Liver (tissue), 9 donors: ENCODE data around the gene OLFML2A. TPM values are rescaled to one million over a fixed set of nuclear protein-coding genes. Genes with fewer than 3 reads are reported as not detected.

Source experiments
- DNase-seq: peaks from one replicate; pipeline ENCODE4 v3.0.0-alpha.2; 2017; ENCODE audit warnings: low spot score
- H3K27ac ChIP-seq, 2 donors: one replicate each; pipeline ENCODE4 v1.7.0; 2013; ENCODE audit warnings: inconsistent platforms in 2 of 2, low read length in 2 of 2, control low read depth in 1 of 2, low read depth in 1 of 2, mild to moderate bottlenecking in 1 of 2
- H3K27me3 ChIP-seq, 4 donors: one replicate each; pipeline versions ENCODE4 v1.6.1 to v1.7.0; 2013; ENCODE audit warnings: low read length in 3 of 4, inconsistent platforms in 1 of 4, mild to moderate bottlenecking in 1 of 4, moderate library complexity in 1 of 4; ENCODE audit not compliant: control insufficient read depth in 4 of 4, insufficient read depth in 4 of 4
- H3K36me3 ChIP-seq, 4 donors: one replicate each; pipeline versions ENCODE4 v1.6.1 to v1.7.0; 2013; ENCODE audit warnings: low read length in 3 of 4, mild to moderate bottlenecking in 3 of 4, low read depth in 1 of 4, moderate library complexity in 1 of 4; ENCODE audit not compliant: control insufficient read depth in 4 of 4, insufficient read depth in 3 of 4
- H3K4me1 ChIP-seq, 4 donors: one replicate each; pipeline versions ENCODE4 v1.6.1 to v1.7.0; 2013; ENCODE audit warnings: low read length in 3 of 4, mild to moderate bottlenecking in 3 of 4, moderate library complexity in 1 of 4; ENCODE audit not compliant: control insufficient read depth in 4 of 4, insufficient read depth in 4 of 4
- H3K4me3 ChIP-seq, 3 donors: one replicate each; pipeline versions ENCODE4 v1.6.1 to v1.7.0; 2013; ENCODE audit warnings: low read length in 3 of 3, control low read depth in 1 of 3, low read depth in 1 of 3, mild to moderate bottlenecking in 1 of 3
- H3K9ac ChIP-seq, 2 donors: one replicate each; pipeline ENCODE4 v1.7.0; 2013; ENCODE audit warnings: low read length in 2 of 2, mild to moderate bottlenecking in 2 of 2, moderate library complexity in 2 of 2, control low read depth in 1 of 2, low read depth in 1 of 2
- H3K9me3 ChIP-seq, 4 donors: one replicate each; pipeline versions ENCODE4 v1.6.1 to v1.7.0; 2013; ENCODE audit warnings: low read length in 3 of 4; ENCODE audit not compliant: control insufficient read depth in 4 of 4
- ATF3 ChIP-seq: IDR thresholded peaks from 2 replicates; pipeline ENCODE4 v1.6.1; 2016; ENCODE audit warnings: antibody characterized with exemption
- EGR1 ChIP-seq, 2 donors: IDR thresholded peaks; 2 replicates each; pipeline ENCODE4 v1.6.1; 2016 to 2018; ENCODE audit warnings: antibody characterized with exemption in 2 of 2, low read depth in 2 of 2
- FOXA1 ChIP-seq: IDR thresholded peaks from 2 replicates; pipeline ENCODE4 v1.6.1; 2016; ENCODE audit warnings: antibody characterized with exemption
- FOXA2 ChIP-seq: IDR thresholded peaks from 2 replicates; pipeline ENCODE4 v1.6.1; 2016; ENCODE audit warnings: antibody characterized with exemption
- GABPA ChIP-seq, 2 donors: IDR thresholded peaks in 1 of 2; conservative IDR thresholded peaks in 1 of 2; 2 replicates each; pipeline ENCODE4 v1.6.1; 2016; ENCODE audit warnings: antibody characterized with exemption in 2 of 2, mild to moderate bottlenecking in 1 of 2, moderate library complexity in 1 of 2
- HNF4A ChIP-seq, 2 donors: conservative IDR thresholded peaks; 2 replicates each; pipeline ENCODE4 v1.6.1; 2016; ENCODE audit warnings: antibody characterized with exemption in 2 of 2, mild to moderate bottlenecking in 2 of 2
- HNF4G ChIP-seq: IDR thresholded peaks from 2 replicates; pipeline ENCODE4 v1.6.1; 2016; ENCODE audit warnings: antibody characterized with exemption
- JUND ChIP-seq, 2 donors: IDR thresholded peaks; 2 replicates each; pipeline ENCODE4 v1.6.1; 2016; ENCODE audit warnings: antibody characterized with exemption in 2 of 2
- MAX ChIP-seq: IDR thresholded peaks from 2 replicates; pipeline ENCODE4 v1.6.1; 2016; ENCODE audit warnings: antibody characterized with exemption
- NR2F2 ChIP-seq: IDR thresholded peaks from 2 replicates; pipeline ENCODE4 v1.6.1; 2016; ENCODE audit warnings: antibody characterized with exemption
- RAD21 ChIP-seq, 2 donors: IDR thresholded peaks; 2 replicates each; pipeline ENCODE4 v1.6.1; 2016; ENCODE audit warnings: antibody characterized with exemption in 2 of 2, mild to moderate bottlenecking in 2 of 2
- REST ChIP-seq: IDR thresholded peaks from 2 replicates; pipeline ENCODE4 v1.6.1; 2016; ENCODE audit warnings: antibody characterized with exemption, mild to moderate bottlenecking
- RXRA ChIP-seq, 2 donors: IDR thresholded peaks; 2 replicates each; pipeline ENCODE4 v1.6.1; 2017 to 2018; ENCODE audit warnings: antibody characterized with exemption in 2 of 2, mild to moderate bottlenecking in 1 of 2
- SP1 ChIP-seq: IDR thresholded peaks from 2 replicates; pipeline ENCODE4 v1.6.1; 2018; ENCODE audit warnings: antibody characterized with exemption, mild to moderate bottlenecking
- TAF1 ChIP-seq: conservative IDR thresholded peaks from 2 replicates; pipeline ENCODE4 v1.6.1; 2016; ENCODE audit warnings: antibody characterized with exemption, mild to moderate bottlenecking
- YY1 ChIP-seq: IDR thresholded peaks from 2 replicates; pipeline ENCODE4 v1.6.1; 2016; ENCODE audit warnings: antibody characterized with exemption, mild to moderate bottlenecking
- ZBTB33 ChIP-seq: IDR thresholded peaks from 2 replicates; pipeline ENCODE4 v1.6.1; 2016; ENCODE audit warnings: antibody characterized with exemption
- WGBS: extraction: QIAGEN DNeasy Blood & Tissue Kit; methylation state at CpG from one replicate; pipeline ENCODE4 v1.1.7; 2013; 5-methylcytosine and 5-hydroxymethylcytosine counted together
- polyA plus RNA-seq, 2 donors: library from polyadenylated mRNA; stranded (reverse) in 1 of 2; unstranded in 1 of 2; fragments of 200-250 nt in 1 of 2; fragments of >200 nt in 1 of 2; fragmentation: Nextera tagmentation in 1 of 2; extraction: Ambion mirVana in 1 of 2; gene quantifications; one replicate each; pipeline versions ENCODE4 v1.2.1 to v1.2.3, GENCODE V29; 2013 to 2015
- total RNA-seq, 2 donors: library from RNA; depleted of rRNA; stranded (reverse); fragments of >200 nt; gene quantifications; one replicate each; pipeline ENCODE4 v1.2.3, GENCODE V29; 2014
- TF ChIP-seq, protein P1 (sequence below): fragments of 150-350 bp; IDR thresholded peaks from 2 replicates; pipeline ENCODE4 v1.5.1; 2017; ENCODE audit warnings: improper control_type of control experiment, low read depth, low read length; ENCODE audit not compliant: missing input control
- donor health status: healthy.
- donor health status: healthy.
- donor health status: healthy.
- donor health status: healthy.
- donor health status: healthy.

The OLFML2A gene
- total and polyA plus RNA-seq, 4 donors, result 0.15 to 1.1 (median 0.53) TPM

DNA sequence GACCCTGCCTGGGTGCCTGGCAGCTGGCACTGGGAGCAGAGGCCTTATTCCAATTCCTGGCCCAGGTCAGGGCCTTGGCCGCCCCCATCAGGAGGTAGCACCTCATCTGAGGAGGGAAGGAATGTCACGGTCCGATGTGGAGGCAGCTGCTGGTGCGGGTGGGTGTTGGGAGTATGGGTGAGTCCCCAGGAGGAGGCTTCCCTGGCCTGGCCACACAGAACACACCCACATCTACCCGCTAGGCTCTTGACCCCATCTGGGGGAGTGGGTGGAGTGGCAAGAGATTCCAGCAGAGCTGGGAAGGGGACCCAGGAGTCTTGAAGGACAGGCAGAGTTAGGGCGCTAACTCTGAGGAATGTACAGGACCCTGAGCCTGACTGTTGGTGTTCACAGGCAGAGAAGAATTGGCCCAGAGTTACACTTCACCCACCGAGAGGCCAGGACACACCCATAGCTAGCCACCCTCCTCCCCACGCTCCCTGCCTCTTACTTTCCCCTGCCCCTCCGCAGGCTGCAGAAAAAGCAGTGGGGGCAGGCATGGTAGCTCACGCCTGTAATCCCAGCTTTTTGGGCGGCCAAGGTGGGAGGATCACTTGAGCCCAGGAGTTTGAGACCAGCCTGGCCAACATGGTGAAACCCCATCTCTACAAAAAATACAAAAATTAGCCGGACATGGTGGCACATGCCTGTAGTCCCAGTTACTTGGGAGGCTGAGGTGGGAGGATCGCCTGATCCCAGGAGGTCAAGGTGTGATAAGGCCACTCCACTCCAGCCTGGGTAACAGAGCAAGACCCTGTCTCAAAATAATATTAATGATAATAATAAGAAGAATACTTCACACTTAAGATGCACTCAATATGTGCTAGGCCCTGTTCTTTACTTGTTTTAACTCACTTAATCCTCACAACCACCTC, 6.0 kb downstream of the OLFML2A start:
- H3K27me3 ChIP-seq, result no peaks in the 10 kb centered on the region
- no peak overlapping the region for H3K4me3 ChIP-seq
- 96% methylated on average over 13 of the region's 13 CpGs for WGBS
- DNase-seq, result no peak
- H3K4me1 ChIP-seq, result no peaks in the 10 kb centered on the region
- H3K9me3 ChIP-seq, result no peaks in the 10 kb centered on the region
- H3K27ac ChIP-seq, result no peak overlapping the region
- H3K36me3 ChIP-seq, result no peaks in the 10 kb centered on the region
- TF ChIP-seq SP1 (no peak), ATF3 (no peak)
- TF ChIP-seq, protein P1, sequence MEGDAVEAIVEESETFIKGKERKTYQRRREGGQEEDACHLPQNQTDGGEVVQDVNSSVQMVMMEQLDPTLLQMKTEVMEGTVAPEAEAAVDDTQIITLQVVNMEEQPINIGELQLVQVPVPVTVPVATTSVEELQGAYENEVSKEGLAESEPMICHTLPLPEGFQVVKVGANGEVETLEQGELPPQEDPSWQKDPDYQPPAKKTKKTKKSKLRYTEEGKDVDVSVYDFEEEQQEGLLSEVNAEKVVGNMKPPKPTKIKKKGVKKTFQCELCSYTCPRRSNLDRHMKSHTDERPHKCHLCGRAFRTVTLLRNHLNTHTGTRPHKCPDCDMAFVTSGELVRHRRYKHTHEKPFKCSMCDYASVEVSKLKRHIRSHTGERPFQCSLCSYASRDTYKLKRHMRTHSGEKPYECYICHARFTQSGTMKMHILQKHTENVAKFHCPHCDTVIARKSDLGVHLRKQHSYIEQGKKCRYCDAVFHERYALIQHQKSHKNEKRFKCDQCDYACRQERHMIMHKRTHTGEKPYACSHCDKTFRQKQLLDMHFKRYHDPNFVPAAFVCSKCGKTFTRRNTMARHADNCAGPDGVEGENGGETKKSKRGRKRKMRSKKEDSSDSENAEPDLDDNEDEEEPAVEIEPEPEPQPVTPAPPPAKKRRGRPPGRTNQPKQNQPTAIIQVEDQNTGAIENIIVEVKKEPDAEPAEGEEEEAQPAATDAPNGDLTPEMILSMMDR, result no peak
- H3K9ac ChIP-seq, result no peak overlapping the region

DNA sequence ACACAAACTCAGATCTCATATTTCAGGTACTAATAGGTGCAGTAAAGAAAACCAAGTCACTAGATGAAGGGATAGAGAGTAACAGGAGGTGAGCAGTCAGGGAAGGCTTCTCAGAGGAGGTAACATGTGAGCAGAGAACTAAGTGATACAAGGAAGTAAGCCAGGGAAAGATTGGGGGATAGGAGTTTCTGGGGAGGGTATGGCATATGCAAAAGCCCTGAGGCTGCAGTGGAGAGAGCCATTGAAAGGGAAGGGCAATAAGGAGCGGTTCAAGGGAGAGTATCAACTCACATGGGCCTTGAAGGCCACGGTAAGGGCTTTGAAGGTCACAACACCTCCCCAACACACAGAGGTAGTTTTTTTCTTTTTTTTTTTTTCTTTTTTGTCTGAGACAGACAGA, 6.9 kb downstream of the OLFML2A start:
- Histone ChIP-seq H3K9me3 (no peaks in the 10 kb centered on the region), H3K27ac (no peak overlapping the region), H3K4me1 (no peaks in the 10 kb centered on the region), H3K9ac (no peak overlapping the region), H3K36me3 (no peaks in the 10 kb centered on the region), H3K4me3 (no peak overlapping the region), H3K27me3 (no peaks in the 10 kb centered on the region)
- peak; percentile 13 for DNase-seq
- 89% methylated on average over 2 of the region's 2 CpGs for WGBS
- no peak for TF ChIP-seq JUND (IDR thresholded peaks at IDR 0.05)
- no peak for TF ChIP-seq EGR1 (IDR thresholded peaks at IDR 0.05; ENCODE audit: low read depth in 2 of 2)
- TF ChIP-seq FOXA1, result no peak
- no peak for TF ChIP-seq HNF4A (conservative IDR thresholded peaks at IDR 0.05)
- no peak for TF ChIP-seq GABPA (IDR thresholded peaks at IDR 0.05 in 1 of 2, conservative IDR thresholded peaks at IDR 0.05 in 1 of 2)
- TF ChIP-seq YY1, result no peak
- TF ChIP-seq NR2F2, result no peak
- TF ChIP-seq RAD21 (IDR thresholded peaks at IDR 0.05), result no peak
- TF ChIP-seq HNF4G, result no peak
- TF ChIP-seq ATF3, result no peak
- no peak for TF ChIP-seq REST
- no peak for TF ChIP-seq RXRA (IDR thresholded peaks at IDR 0.05)
- TF ChIP-seq MAX, result no peak
- TF ChIP-seq TAF1, result no peak
- TF ChIP-seq, protein P1, result no peak
- TF ChIP-seq FOXA2, result no peak
- no peak for TF ChIP-seq ZBTB33
- TF ChIP-seq SP1, result no peak
